SH-SY5Y (cell line): ENCODE measurements around the gene DYNC2LI1.

ENCODE experiments used
- GATA2 ChIP-seq: IDR thresholded peaks from 2 replicates; pipeline ENCODE4 v1.6.1; 2011; ENCODE audit warnings: mild to moderate bottlenecking, low read depth, low read length
- GATA3 ChIP-seq: IDR thresholded peaks from 2 replicates; pipeline ENCODE4 v1.6.1; 2011; ENCODE audit warnings: low read depth, mild to moderate bottlenecking, low read length, moderate library complexity

- TF ChIP-seq GATA2 (no peak), GATA3 (no peak)
These were observed 3.6 kb downstream of the DYNC2LI1 start for GRCh38 chr2:43777306-43777926.
